ENCODE results near the gene NPY1R.

Gene NPY1R

DNA sequence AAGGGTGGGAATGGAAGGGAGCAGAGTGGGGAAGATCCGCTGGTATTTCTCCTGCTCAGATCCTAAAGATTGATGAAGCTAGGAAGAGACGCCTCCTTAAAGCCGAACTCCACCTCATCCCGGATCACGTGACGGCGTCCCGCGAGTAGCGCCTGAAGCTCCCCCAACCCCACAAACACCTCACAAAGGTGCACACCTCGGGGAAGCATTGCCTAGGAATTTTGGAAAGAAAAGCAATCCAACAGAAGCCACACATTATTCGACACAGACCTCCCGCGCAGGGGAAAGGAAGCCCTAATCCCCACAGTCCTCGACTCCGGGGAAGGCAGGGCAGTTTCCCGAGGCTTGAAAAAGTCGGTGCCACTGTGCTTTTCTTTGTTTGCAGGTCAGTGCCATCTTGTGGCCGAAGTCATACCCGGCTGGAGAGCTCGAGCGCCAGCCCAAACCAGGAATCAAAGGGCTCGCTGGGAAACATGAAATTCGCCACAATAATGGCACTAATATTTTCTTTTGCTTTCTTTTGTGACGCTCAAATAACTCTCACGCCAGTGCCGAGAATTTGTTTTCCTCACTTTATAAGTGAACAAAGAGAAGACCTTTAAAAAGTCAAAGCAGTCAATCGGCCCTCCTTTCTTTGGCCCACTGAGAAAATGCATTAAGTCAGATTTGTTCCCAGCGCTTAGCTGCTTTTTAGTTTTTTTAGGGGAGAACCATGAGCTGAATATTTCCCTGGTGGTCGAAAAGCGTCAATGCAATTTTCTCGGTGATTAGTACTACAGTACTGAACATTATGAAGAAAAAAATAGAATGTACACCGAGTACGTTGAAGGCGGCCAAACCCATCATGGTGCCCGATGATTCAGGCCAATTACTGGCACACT, at the start of gene NPY1R:
Gene NPY1R (minus strand): TSS at position 71 of the 881 bp plus-strand sequence. CDS start 6,042 bp downstream, outside the sequence.
- peak; percentile 82 for DNase-seq (ENCODE audit: low spot score)

- peak; percentile 62 for DNase-seq (ENCODE audit: low spot score)
These were observed 48.3 kb upstream of the NPY1R start for GRCh38 chr4:163380703-163381102.

- peak; percentile 81 for DNase-seq (ENCODE audit: low spot score)
These were observed 46.3 kb upstream of the NPY1R start for GRCh38 chr4:163378661-163379060.

- DNase-seq (ENCODE audit: low spot score), result no peak
These were observed 39.6 kb upstream of the NPY1R start for GRCh38 chr4:163372029-163372428.

GRCh38 chr4:163367651-163368050, 35.3 kb upstream of the NPY1R start:
- peak; percentile 80 for DNase-seq (ENCODE audit: low spot score)

GRCh38 chr4:163356104-163356503, 23.7 kb upstream of the NPY1R start:
- DNase-seq (ENCODE audit: low spot score), result no peak

- no peak for DNase-seq (ENCODE audit: low spot score)
These were observed 20.7 kb upstream of the NPY1R start for GRCh38 chr4:163353054-163353453.

DNA sequence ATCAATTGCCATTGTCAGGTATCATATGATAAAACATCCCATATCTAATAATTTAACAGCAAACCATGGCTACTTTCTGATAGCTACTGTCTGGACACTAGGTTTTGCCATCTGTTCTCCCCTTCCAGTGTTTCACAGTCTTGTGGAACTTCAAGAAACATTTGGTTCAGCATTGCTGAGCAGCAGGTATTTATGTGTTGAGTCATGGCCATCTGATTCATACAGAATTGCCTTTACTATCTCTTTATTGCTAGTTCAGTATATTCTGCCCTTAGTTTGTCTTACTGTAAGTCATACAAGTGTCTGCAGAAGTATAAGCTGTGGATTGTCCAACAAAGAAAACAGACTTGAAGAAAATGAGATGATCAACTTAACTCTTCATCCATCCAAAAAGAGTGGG, 18.3 kb upstream of the NPY1R start:
- peak; percentile 88 for DNase-seq (ENCODE audit: low spot score)

DNA sequence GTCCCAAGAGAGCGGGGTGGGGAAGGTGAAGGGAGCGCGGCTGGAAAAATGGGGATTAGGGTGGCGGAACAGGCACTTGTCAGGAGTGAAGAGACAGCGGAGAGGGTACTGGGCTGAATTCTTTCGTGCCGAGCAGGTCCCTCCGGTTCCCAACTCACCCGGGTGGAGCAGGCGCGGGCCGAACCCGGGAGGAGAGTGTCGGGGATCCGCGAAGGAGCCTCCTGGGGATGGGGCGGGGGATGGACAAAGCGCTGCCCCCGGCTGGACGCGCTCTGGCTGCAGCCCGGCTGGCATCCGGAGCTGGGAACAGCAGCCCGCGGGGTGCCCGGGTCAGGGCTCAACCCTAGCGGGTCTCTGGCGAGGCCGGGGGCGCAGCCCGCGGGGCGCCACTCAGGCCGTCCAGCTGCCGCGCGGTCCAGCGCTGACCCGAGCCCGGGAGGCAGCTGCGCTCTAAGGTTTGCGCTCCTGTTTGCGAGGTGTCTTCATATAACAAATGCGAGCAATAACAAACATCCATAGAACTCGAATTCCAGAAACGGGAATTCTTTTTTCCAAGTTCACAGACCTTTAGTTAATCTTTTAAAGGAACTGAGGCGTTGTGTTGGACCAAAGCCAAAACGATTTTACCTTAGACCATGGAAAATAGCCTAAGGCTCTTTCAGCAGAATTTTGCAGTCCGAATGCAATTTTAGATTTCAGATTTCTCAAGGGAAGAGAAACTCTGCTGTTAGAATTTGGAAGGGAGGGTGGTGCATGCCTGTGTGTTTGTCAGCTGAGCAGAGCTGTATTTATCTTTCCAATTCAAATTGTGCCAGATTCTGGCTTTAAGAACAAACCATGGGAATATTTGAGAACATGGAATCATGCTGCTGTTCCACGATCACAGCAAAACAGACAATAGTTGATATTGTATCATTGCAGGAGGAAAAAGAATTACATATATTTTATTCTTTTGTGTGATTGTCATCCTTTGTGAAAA, 12.0 kb upstream of the NPY1R start:
- DNase-seq (ENCODE audit: low spot score), result peak; percentile 36

DNA sequence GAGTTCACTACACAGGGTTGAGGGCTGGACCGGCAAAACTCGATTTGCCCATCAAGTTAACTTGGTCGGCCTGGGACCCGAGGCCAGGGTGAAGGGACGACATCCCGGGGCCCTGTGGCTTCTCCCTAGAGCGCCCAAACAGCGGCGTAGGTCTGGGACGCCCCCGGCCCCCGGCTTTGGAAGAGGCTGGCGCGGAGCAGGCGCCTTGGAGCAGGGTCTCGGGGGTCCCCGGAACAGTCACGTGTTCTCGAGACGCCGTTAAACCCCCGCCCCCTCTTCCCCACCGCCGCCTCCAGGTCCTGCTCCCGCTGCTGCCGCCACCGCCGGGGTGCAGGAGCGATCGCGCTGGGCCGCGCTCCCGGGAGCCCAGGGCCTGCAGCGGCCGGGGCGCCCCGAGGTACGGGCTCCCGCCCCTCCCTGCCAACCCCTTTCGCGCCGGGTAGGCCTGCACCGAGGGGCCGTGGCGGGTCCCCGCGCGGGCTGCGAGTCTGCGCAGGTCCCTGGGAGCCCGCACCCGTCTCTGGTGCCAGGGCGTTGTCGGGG, 11.3 kb upstream of the NPY1R start, which contains the start of gene NPY5R:
Gene NPY5R (plus strand): TSS at position 289 of the 543 bp plus-strand sequence. CDS start 6,382 bp downstream, outside the sequence.
- DNase-seq (ENCODE audit: low spot score), result no peak

DNA sequence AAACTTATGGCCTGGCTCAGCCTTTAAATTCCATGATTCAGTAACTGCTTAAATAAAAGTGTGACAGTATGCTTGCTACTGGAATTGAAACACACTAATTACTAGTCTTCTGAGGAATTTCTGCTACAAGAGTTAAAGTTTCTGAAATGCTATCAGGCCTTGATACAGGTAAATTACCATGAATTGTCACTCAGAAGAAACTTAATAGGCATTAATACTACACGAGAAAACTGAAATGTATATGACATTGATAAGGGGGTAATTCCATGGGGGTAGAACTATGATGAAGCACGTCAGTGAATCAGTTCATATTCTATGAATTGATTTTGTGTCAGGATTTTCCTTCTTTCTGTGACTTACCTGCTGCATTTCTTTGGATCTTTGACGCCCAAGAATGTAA, 3.0 kb upstream of the NPY1R start:
- DNase-seq (ENCODE audit: low spot score), result no peak

GRCh38 chr4:163331629-163332376, 593 bp downstream of the NPY1R start:
- DNase-seq (ENCODE audit: low spot score), result peak; percentile 27

DNA sequence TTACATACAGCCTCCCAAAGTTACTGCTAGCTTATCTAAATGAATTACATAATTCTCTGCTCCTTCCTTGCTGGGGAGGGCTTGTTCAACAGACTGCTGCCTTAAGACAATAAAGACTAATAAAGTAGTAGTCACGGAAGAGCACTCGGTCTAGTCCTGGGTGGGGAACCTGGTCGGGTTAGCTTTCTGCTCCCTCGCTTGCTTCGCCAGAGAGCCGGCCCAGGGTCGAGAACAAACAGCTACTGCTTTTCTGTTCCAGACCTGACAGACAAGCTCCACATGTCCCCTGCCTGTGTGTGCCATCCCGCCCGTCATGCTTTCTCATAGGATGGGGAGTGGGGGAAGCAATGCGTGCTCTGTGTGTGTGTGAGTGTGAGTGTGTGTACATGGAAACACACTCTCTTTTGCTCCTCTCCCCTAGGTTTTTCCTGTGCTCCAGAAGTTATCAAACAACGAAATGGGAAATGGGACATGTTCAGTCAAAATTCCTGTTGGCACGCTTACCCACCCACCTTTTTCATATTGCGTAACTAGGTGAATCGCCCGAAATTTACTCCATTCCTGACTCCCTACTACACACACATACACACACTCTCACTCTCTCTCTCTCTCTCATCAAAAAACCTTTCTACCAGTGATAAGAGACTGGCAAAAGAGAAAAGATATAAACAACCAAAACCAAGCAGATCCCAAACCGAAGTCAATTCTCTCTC, 1.3 kb downstream of the NPY1R start:
- DNase-seq (ENCODE audit: low spot score), result no peak

GRCh38 chr4:163317110-163317509, 15.3 kb downstream of the NPY1R start:
- no peak for DNase-seq (ENCODE audit: low spot score)

GRCh38 chr4:163309466-163309865, 22.9 kb downstream of the NPY1R start:
- DNase-seq (ENCODE audit: low spot score), result no peak

GRCh38 chr4:163303069-163303468, 29.3 kb downstream of the NPY1R start:
- no peak for DNase-seq (ENCODE audit: low spot score)

GRCh38 chr4:163300445-163300844, 32.0 kb downstream of the NPY1R start:
- DNase-seq (ENCODE audit: low spot score), result no peak

- DNase-seq (ENCODE audit: low spot score), result no peak
These were observed 37.3 kb downstream of the NPY1R start for GRCh38 chr4:163295138-163295537.

- no peak for DNase-seq (ENCODE audit: low spot score)
These were observed 48.1 kb downstream of the NPY1R start for GRCh38 chr4:163284304-163284703.

DNA sequence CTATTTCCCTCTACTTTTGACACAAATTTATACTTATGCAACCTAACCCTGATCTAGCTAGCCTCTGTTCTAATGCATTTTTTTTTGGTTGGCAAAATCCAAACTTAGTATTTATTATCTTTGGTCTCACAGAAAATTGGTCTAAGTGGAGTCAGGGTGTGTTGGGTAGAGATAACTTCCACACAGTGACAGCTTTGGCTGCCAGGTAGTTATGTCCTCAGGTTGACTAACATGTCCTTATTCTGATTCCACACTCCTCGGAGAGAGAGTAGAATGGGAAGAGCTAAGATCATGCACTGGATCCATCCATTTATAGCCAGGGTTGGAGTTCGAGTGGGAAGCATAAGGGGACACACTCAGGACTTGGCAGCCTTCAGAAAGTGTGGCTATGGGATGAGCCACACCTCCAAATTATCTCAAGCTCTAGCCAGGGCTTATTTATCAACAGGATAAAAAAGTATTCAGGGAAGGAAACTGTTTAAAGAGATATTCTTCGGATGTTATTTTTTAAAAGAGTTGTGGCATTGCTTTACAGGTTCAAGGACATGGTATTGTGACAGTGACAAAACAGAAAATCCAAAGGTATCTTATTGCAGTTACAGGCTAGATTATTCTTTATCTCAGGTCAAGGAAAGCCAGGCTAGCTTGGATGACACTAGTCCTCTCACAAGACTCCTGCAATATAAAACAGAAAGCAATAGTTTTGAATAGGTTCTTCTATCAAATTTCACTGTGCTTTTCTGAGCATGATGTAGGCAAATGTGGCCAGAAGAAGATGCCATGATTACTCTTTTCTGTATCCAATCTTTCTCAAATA, 51.5 kb downstream of the NPY1R start:
- DNase-seq (ENCODE audit: low spot score), result no peak

Measured in kidney tubule cell (primary cell).